ENCODE results near the gene MAP4K5.

MAP4K5 gene

GRCh38 chr14:50469982-50470381, 62.4 kb downstream of the MAP4K5 start:
- DNase-seq (ENCODE audit: low read depth): no peak
- no peak for TF ChIP-seq CTCF (IDR thresholded peaks at IDR 0.05; ENCODE audit: insufficient read depth, low read depth, low read length, missing control alignments)
- no peak overlapping the region for H3K4me3 ChIP-seq (ENCODE audit: low read depth, low read length)

GRCh38 chr14:50462111-50462510, 70.3 kb downstream of the MAP4K5 start:
- TF ChIP-seq CTCF (IDR thresholded peaks at IDR 0.05; ENCODE audit: insufficient read depth, low read depth, low read length, missing control alignments): no peak
- DNase-seq (ENCODE audit: low read depth): no peak

GRCh38 chr14:50453869-50454268, 78.5 kb downstream of the MAP4K5 start:
- TF ChIP-seq CTCF (IDR thresholded peaks at IDR 0.05; ENCODE audit: insufficient read depth, low read depth, low read length, missing control alignments): no peak

More at GRCh38 chr14:50462111-50462510, 70.3 kb downstream of the MAP4K5 start:
- no peak overlapping the region for H3K4me3 ChIP-seq (ENCODE audit: low read depth, low read length)

GRCh38 chr14:50452979-50453705, 79.2 kb downstream of the MAP4K5 start:
- no peak for TF ChIP-seq CTCF (IDR thresholded peaks at IDR 0.05; ENCODE audit: insufficient read depth, low read depth, low read length, missing control alignments)
- no peak for DNase-seq (ENCODE audit: low read depth)
- H3K4me3 ChIP-seq (ENCODE audit: low read depth, low read length): no peak overlapping the region

More at GRCh38 chr14:50453869-50454268, 78.5 kb downstream of the MAP4K5 start:
- H3K4me3 ChIP-seq (ENCODE audit: low read depth, low read length): no peak overlapping the region
- DNase-seq (ENCODE audit: low read depth): no peak

- TF ChIP-seq CTCF (IDR thresholded peaks at IDR 0.05; ENCODE audit: insufficient read depth, low read depth, low read length, missing control alignments): no peak
- no peak overlapping the region for H3K4me3 ChIP-seq (ENCODE audit: low read depth, low read length)
- DNase-seq (ENCODE audit: low read depth): no peak
These were observed 80.1 kb downstream of the MAP4K5 start for GRCh38 chr14:50452296-50452695.

GRCh38 chr14:50451854-50452253, 80.5 kb downstream of the MAP4K5 start:
- DNase-seq (ENCODE audit: low read depth): no peak
- H3K4me3 ChIP-seq (ENCODE audit: low read depth, low read length): no peak overlapping the region
- no peak for TF ChIP-seq CTCF (IDR thresholded peaks at IDR 0.05; ENCODE audit: insufficient read depth, low read depth, low read length, missing control alignments)

- DNase-seq (ENCODE audit: low read depth): no peak
- no peak overlapping the region for H3K4me3 ChIP-seq (ENCODE audit: low read depth, low read length)
- TF ChIP-seq CTCF (IDR thresholded peaks at IDR 0.05; ENCODE audit: insufficient read depth, low read depth, low read length, missing control alignments): no peak
These were observed 84.9 kb downstream of the MAP4K5 start for GRCh38 chr14:50447461-50447860.
